NCI-H510A (cell line): Measurements from ENCODE around the gene R3HDM4.
A peak's percentile ranks its signal among the peaks of the same experiment; 100 is the strongest.

Source experiments
- DNase-seq: peaks from one replicate; lab custom pipeline; 2025; lab: John Stamatoyannopoulos, UW

The R3HDM4 gene

DNA sequence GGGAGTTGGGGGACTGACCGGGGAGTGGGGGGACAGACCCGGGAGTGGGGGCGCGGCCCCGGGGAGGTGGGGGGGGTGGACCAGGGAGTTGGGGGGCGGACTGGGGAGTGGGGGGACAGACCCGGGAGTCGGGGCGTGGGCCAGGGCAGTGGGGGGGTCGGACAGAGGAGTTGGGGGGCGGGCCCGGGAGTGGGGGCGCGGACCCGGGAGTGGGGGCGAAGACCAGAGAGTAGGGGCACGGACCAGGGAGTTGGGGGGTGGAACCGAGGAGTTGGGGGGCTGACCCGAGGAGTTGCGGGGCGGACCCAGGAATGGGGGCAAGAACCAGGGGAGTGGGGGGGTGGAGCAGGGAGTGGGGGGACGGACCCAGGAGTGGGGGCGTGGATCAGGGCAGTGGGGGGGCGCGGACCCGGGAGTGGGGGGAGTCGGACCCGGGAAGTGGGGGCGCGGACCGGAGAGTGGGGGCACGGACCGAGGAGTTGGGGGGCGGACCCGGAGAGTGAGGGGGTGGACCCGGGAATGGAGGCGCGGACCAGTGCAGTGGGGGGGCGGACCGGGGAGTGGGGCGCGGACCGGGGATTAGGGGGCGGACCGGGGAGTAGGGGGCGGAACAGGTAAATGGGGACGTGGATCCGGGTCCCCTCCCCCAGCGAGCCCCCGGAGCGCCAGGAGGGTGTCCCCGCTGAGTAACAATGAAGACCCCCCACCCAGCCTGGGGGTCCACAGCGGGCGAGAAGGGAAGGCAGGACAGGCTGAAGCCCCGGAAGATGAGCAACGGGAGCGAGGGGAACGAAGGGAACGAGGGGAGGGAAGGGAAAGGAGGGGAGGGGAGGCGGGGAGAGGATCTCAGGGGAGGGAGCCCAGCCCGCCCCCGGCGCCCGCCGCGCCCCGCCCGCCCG is 589 bp downstream of the R3HDM4 start:
- DNase-seq, result no peak

DNA sequence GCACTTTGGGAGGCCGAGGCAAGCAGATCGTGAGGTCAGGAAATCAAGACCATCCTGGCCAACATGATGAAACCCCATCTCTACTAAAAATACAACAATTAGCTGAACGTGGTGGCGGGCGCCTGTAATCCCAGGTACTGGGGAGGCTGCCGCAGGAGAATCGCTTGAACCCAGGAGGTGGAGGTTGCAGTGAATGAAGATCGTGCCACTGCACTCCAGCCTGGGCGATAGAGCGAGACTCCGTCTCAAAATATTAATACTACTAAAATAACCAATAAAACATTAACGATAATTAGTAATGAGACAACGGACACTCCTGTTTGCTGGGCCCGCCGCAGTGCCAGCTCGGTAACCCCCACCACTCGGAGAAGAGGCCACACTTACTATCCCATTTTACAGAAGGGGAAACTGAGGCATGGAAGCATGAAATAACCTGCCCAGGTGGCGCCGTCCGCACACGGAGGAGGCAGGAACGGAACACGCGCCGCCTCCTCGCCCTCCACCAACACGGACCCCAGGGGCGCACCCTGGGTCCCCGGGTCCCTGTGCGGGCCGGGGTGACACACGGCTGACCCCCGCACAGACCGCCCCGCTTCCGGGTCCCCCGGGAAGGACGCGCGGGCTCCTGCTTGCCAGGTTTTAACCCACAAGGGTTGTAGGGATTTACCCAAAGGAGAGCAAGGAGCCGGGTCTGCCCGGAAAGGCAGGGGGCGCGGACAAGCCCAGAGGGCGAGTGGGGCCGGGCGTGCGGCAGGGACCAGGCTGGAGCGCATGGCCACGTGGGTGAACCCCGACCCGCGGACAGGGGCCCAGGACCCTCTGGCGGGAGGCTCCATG is 1.6 kb downstream of the R3HDM4 start:
- DNase-seq, result no peak

DNA sequence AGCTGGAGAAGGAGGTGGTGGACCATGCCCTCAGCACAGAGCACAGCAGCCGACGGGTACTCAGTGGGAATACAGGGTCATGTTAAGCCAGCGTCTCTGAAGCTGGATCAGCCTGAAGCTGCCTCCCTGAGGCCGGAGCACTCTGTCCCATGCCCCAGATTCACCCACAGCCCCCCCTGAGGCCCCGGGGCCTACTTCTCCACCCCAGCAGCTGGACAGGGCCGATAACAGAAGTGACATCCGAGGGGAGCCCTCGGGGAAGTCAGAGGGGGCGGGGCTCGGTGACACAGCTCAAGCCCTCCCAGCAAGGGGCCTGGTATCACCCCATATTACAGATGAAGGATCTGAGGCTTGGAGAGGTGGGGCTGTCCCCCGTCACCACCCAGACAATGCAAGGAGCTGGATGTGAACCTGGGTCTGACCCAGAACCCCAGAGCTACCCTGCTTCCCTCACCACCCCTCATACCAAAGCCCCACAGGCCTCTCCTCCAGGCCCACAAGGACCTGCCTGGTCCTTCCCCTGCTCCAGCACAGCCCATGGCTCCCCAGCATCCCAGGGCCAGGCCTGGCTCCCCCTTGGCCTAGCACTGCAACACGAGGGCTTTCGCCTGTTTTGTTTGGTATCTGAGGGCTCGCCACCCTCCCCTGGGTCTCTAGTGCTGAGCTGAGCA is 5.7 kb downstream of the R3HDM4 start:
- no peak for DNase-seq

DNA sequence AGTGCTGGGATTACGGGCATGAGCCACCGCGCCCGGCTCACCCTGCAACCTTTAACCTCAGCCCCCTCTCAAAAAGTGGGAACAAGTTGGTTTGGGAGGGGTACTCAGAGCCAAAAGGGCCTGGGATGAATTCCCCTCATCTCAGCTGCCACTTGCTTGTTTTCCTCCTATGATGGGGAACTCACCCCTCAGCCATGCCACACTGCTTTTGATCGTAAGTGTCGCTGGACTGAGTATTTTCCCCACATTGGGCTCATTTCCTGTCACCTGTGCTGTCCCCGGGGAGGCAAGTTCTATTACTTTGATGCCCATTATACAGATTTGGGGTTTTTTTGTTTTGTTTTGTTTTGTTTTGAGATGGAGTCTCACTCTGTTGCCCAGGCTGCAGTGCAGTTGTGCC is 6.5 kb downstream of the R3HDM4 start:
- DNase-seq, result no peak

DNA sequence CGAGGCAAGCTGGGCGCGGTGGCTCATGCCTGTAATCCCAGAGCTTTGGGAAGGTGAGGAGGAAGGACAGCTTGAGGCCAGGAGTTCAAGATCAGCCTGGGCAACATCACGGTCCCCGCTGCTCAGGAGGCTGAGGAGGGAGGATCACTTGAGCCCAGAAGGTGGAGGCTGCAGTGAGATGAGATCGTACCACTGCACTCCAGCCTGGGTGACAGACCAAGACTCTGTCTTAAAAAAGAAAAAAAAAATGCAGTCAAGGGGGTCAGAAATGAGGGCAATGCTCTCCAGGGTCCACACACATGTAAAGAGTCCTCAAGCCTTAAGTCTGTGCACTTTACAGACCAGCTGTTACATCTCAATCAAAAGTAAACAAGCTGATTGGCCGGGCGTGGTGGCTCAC is 8.5 kb downstream of the R3HDM4 start:
- DNase-seq, result no peak

DNA sequence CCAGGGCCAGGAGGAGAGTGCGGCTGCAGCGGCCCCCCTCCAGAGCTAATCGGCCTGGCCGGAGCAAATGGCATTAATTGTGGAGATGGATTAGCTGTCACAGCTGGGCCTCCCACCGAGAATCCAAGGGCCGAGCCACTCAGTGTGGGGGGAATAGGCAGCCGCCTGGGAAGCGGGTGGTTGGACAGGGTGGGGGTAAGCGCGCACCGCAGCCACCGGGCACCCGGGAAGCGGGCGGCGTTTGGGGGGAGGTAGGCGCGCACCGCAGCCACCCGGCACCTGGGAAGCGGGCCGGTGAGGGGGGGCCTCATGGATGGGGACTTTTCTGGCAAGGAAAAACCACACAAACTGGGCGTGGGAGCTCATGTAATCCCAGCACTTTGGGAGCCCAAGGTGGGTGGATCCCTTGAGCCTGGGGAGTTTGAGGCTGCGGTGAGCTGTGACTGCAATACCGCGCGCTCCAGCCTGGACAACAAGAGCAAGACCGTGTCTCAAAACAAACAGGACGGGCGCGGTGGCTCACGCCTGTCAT is 9.7 kb downstream of the R3HDM4 start:
- DNase-seq, result no peak

DNA sequence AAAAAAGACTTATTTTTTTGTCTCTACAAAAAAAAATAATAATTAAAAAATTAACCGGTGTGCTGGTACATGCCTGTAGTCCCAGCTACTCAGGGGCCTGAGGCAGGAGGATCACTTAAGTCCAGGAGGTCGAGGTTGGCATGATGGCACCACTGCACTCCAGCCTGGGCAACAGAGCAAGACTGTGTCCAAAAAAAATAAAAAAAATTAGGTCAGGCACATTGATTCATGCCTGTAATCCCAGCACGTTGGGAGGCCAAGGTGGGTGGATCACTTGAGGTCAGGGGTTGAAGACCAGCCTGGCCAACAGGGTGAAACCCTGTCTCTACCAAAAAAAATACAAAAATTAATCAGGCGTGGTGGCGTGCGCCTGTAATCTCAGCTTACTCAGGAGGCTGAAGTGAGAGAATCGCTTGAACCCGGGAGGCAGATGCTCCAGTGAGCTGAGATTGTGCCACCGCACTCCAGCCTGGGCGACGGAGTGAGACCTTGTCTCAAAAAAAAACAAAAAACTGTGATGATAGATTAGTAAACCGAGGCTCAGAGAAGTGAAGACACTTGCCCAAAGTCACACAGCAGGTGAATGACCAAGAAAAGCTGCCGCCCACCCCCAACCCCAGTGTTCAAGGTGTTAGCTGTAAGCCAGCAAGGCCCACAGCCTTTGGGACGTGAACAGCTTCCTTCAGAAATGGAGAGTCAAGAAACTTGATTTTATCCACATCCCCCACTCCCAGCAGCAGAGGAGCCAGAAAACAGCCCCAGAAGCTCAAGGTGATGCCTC is 10.4 kb downstream of the R3HDM4 start:
- no peak for DNase-seq

DNA sequence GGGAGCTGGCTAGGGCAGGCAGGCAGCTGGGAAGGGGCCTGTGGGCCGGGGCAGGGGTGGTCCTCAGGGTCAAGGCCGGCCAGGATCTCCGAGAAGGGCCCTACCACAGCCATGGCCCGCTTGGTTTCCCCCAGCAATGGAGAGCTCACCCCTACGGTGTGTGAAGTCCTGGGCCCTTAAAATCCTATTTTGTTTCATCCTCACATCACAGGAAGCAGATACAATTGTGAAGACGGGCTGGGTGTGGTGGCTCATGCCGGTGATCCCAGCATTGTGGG is 11.0 kb downstream of the R3HDM4 start:
- no peak for DNase-seq

DNA sequence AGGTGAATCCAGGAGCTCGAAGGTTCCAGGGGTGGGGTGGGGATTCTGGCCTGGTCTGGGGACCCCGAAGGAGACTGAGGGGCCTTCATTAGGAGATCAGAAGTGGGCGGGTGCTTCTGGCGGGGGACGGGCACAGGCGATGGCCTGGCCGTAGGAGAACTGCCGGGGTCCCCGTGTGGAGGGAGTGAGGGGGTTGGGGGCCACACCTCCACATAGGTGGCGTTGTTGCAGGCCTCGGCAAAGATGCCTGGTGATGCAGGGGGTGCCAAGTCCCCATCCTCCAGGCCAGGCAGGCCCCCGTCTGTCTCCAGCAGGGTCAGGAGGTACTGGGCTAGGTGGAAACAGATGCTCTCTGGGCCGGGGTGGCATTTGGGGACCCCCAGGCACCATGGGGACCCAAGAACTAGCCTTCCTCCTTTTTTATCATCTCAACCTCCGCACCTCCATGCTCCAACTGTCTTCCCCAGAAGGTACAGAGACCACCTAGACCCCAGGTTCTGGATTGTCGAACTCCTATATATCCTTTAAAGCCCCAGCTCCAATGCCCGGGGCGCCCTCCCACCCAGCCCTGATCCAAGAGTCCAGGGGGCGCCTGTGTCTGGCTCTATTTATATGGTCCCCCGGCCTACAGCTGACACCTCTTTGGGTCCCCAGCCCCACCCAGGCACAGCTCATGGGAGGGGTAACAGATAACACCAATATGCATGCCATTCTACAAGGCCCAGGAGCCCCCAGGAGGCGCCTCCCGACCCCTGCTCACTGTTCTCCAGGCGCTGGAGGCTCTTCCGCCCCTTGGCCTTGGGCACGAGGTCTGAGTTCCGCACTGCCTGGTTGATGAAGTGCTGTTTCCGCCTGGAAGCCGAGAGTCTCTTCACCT is 11.6 kb downstream of the R3HDM4 start:
- DNase-seq, result no peak

DNA sequence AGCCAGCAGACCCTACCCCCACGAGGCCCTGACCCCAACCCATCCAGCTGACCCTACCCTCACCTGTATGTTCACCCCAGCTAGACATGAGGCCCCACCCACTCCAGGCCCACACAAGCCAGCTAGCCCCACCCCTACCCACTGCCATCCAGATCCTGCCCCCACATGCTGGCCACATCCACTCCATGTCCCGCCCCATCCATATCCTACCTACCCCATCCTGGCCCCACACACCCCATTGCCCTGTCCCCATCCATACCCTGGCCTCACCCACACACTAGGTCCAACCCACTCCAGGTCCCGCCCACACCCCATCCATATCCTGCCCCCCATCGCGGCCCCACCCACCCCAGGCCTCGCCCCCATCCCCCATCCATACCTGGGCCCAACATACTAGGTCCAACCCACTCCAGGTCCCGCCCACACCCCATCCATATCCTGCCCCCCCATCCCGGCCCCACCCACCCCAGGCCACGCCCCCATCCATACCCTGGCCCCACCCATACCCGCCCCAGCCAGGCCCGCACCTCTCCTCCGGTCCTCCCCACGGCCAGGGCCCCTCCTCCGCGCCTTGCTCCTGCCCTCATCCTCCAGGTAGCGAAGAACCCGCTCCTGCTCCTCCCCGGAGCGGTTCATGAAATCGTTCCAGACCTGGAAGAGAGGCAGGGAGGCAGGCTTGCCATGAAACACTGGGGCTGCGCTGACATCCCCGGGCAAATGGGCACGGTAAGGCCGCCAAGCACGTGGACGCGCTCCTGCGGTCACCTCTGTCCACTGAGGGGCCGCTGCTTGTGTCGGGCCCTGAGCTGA is 12.5 kb downstream of the R3HDM4 start:
- no peak for DNase-seq

DNA sequence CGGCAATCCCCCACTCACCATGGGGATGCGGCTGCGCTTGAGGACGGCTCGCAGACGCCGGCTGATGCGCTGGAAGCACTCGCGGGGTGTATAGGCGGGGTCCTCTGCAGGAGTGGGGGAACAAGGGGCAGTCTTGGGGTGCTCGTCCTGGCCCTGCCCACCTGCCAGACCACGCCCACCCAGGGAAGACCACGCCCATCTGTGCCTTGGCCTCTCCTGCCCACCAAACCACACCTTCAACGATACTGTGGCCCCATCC is 13.0 kb downstream of the R3HDM4 start:
- no peak for DNase-seq

DNA sequence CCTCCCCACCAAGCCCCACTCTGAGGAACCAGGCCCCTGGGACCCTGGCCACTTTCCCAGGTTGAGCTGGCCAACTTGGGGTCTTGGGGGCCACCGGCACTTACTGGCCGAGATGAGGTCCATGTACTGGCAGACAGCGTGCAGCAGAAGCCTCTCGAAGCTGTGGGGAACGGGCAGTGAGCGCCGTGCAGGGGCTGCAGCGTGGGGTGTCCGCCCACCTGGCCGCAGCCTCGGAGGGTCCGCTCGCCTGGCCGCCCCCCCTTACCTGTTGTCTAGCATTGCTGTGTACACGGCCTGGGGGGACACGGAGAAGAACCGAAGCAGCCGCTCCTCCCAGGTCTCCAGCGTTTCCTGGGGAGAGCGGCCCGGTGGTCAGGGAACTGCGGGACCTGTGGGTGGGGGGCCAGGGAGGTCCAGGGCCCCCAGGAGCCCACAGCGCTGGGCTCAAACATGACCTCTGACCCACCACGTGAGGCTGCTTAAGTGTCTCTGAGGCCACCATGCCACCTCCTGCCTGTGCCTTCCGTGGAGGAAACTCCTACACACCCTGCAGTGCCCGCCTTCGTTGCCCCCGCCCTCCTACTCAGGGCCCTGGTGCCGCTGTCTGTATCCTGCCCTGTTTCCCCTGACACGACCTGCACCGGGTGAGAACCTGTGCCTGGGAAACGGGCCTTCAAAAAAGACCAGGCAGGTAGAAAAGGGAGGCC is 13.5 kb downstream of the R3HDM4 start:
- no peak for DNase-seq

DNA sequence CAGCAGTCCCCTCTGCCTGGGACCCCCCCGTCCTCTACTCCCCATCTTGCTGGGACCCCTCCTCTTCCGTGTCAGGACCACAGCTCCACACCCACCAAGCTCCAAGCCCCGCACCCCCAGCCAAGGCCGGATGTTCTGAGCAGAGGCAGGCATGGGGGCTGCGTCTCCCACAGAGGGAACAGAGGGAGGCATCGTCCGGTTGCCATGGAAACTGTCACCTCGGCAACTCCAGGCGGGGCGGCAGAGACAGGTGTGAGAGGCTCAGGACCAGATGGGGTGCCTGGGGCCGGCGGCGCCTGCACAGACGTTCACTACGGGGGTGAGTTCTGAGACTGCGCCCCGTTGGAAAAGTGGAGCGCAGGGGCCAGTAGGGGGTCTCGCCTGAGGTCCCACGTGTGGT is 14.4 kb downstream of the R3HDM4 start:
- DNase-seq, result no peak

DNA sequence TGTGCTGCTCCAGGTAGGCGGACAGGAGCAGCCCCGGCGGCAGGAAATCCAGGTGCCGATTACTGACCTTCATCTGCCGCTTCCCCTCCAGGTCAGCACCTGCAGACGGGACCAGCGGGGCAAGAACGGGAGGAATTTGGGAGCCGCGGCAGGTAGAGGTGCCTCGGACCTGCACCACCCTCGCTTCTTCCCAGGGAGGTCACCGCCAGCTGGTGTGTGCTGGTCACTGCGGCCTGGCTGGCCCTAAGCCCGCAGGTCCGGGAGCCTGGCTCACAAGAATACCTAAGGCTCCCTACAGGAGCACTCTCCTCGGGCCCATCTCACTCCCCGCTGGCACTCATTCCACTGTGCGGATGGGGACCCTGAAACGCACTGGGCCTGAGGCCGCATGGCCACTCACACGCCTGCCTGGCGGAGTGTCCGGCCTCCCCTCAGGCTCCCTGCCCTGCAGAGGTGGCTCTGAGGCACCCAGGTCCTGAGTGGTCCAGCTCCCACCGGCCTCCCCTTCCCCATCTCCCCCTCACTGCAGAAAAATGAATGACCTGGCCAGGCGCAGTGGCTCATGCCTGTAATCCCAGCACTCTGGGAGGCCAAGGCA is 15.5 kb downstream of the R3HDM4 start:
- DNase-seq, result no peak

DNA sequence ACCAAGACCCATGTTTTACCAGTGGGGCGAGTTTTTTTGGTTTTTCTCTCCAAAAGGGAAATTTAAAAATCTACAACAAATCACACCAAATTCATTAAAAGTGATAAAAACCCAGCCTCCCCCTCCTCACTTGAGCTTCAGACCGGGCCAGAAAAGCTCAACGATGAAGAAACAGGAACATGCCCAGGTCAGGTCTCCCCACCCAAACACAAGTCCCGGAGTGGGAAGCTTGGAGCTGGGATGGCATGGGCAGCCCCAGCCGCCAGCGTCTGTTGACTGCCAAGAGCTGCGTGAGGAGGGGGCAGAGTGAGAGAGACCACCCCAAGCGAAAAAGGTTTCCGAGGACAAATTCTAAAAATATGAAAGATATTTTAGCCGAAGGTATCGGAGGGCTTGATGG is 16.0 kb downstream of the R3HDM4 start:
- DNase-seq, result no peak

DNA sequence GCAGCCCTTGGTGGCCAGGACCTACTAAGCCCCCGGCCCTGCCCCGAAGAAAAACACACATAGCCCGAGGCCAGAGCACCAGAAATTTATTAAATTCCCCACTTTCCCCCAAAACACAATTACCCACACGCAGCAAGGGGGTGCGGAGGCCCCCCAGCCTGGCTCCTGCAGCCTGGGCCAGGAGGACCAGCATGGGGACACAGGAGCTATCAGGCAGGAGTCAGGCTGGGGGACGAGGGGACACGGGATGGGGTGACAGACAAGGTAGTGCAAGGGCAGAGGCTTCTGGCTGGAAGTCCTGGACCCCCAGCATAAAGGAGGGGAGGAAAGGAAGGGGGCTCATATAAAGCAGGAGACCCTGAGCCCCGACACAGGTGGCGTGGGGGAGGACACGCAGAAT is 16.6 kb downstream of the R3HDM4 start:
- no peak for DNase-seq

DNA sequence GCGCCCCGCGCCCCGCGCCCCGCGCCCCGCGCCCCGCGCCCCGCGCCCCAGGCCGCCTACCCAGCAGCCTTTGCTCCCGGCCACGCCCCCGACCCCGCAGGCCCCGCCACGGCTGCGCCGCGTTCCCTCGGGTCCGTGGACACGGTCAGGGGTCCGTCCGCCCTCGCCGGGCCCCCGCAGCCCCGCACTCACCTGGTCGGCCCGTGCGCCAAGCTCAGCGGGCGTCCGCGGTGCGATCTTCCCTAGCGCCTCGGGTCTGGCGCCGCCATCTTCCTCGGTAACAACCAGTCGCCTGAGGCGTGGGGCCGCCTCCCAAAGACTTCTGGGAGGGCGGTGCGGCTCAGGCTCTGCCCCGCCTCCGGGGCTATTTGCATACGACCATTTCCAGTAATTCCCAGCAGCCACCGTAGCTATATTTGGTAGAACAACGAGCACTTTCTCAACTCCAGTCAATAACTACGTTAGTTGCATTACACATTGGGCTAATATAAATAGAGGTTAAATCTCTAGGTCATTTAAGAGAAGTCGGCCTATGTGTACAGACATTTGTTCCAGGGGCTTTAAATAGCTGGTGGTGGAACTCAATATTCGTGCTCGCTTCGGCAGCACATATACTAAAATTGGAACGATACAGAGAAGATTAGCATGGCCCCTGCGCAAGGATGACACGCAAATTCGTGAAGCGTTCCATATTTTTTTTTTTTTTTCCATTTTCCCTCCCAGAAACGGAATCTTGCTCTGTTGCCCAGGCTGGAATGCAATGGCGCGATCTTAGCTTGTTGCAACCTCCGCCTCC is 19.9 kb downstream of the R3HDM4 start, which contains the start of the genes MED16 and RNU6-9:
TSS of gene MED16 (minus strand) at position 294 of the 796 bp plus-strand sequence. CDS start 2,056 bp downstream, outside the sequence.
TSS of gene RNU6-9 (plus strand) at position 591 of the 796 bp plus-strand sequence.
- peak; percentile 62 for DNase-seq

DNA sequence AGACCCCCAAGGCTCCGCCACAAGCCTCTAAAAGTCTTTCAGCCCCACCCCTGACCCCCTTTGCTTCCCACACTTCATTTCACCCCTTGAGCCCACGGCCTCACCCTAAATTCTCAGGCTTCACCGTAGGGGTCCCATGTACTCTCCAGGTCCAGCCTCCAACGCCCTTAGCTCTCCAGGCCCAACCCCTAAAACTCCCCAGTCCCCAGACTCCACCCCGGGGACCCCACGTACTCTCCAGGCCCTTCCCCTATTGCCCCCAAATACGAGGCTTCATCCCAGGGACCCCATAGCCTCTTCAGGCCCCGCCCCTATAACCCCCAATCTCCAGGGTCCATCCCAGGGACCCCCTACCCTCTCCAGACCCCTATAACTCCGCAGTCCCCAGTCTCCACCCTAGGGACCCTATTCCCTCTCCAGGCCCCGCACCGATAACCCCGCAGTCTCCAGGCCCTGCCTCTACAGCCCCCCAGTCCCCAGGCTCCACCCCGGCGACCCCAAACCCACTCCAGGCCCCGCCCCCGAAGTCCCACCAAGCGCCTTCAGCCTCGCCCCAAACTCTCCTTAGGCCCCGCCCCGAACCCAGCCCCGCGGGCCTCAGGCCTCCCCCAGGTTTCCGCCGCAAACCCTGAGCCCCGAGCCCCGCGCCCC is 20.7 kb downstream of the R3HDM4 start:
- DNase-seq, result no peak
